ENCODE measurements around the gene DGUOK. TPM values are rescaled to one million over a fixed set of nuclear protein-coding genes. Genes with fewer than 3 reads are reported as not detected.

The DGUOK gene
- total and polyA plus RNA-seq, 2 of the 4 experiments (the other 2 are of a cell fraction) = 66.3 to 111 TPM

- intact Hi-C loops (cut with micrococcal nuclease) (no loop called here), dilution Hi-C loops (cut with HindIII; ENCODE audit: low sequenced_read_pairs, unreplicated experiment) (no loop called here), in situ Hi-C loops (cut with MboI; ENCODE audit: low sequenced_read_pairs) (no loop called here)
- no peak overlapping the region for H2AK9ac ChIP-seq (replicated peaks; ENCODE audit: low read depth, low read length, poor library complexity)
- peaks cover 0 to 7% of the 10 kb centered on the region in 2 experiments; a peak in 2 of 4 replicates for H3K79me1 ChIP-seq (ENCODE audit: low read depth in 1 of 2, low read length in 2 of 2)
- H2BK120ac ChIP-seq (ENCODE audit: low read depth, low read length) = no peak overlapping the region
- no peak overlapping the region for H3K56ac ChIP-seq (ENCODE audit: extremely low read depth, insufficient read depth, low read length)
- peaks cover 35% of the 10 kb centered on the region for H4K20me1 ChIP-seq (ENCODE audit: insufficient read depth, low read length)
- no peak for TF ChIP-seq SMC3 (IDR thresholded peaks at IDR 0.05; ENCODE audit: low read depth, low read length)
- no peak for TF ChIP-seq MAFK (IDR thresholded peaks at IDR 0.05; ENCODE audit: low read depth, low read length)
- TF ChIP-seq, protein P1, sequence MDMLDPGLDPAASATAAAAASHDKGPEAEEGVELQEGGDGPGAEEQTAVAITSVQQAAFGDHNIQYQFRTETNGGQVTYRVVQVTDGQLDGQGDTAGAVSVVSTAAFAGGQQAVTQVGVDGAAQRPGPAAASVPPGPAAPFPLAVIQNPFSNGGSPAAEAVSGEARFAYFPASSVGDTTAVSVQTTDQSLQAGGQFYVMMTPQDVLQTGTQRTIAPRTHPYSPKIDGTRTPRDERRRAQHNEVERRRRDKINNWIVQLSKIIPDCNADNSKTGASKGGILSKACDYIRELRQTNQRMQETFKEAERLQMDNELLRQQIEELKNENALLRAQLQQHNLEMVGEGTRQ (IDR thresholded peaks at IDR 0.05; ENCODE audit: low read depth, low read length) = no peak
- TF ChIP-seq RCOR1 (IDR thresholded peaks at IDR 0.05; ENCODE audit: insufficient replicate concordance, low read length) = no peak
- TF ChIP-seq, protein P2, sequence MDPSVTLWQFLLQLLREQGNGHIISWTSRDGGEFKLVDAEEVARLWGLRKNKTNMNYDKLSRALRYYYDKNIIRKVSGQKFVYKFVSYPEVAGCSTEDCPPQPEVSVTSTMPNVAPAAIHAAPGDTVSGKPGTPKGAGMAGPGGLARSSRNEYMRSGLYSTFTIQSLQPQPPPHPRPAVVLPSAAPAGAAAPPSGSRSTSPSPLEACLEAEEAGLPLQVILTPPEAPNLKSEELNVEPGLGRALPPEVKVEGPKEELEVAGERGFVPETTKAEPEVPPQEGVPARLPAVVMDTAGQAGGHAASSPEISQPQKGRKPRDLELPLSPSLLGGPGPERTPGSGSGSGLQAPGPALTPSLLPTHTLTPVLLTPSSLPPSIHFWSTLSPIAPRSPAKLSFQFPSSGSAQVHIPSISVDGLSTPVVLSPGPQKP (IDR thresholded peaks at IDR 0.05; ENCODE audit: borderline replicate concordance, low read depth, low read length) = no peak
- TF ChIP-seq NFE2L2 (IDR thresholded peaks at IDR 0.05; ENCODE audit: low read depth, low read length) = no peak
- TF ChIP-seq CEBPB (IDR thresholded peaks at IDR 0.05; ENCODE audit: low read depth, low read length) = no peak
- no peak for TF ChIP-seq BHLHE40 (IDR thresholded peaks at IDR 0.05; ENCODE audit: low read depth, low read length)
- H3K4me3 ChIP-seq (ENCODE audit: insufficient read depth, low read depth, low read length) = no peak overlapping the region
- H2AFZ ChIP-seq (replicated peaks; ENCODE audit: low read length, poor library complexity) = no peak overlapping the region
- ChIA-PET POLR2A (ENCODE audit: unreplicated experiment) (no interaction called here), CTCF (no interaction called here)
- H3K4me1 ChIP-seq (ENCODE audit: control insufficient read depth, insufficient read depth, low read length) = no peaks in the 10 kb centered on the region
- no peak overlapping the region for H3K18ac ChIP-seq (ENCODE audit: low read depth, low read length)
- no peak overlapping the region for H3K4ac ChIP-seq (ENCODE audit: low read depth, low read length)
- H3K23ac ChIP-seq (ENCODE audit: low read depth, low read length) = no peak overlapping the region
- H4K5ac ChIP-seq (ENCODE audit: low read depth, low read length) = no peak overlapping the region
- 40% methylated on average over 1 of the region's 4 CpGs; no CpG with 5 or more reads in 1 of the 2 experiments for WGBS, 2 experiments (ENCODE audit: extremely low coverage in 2 of 2, insufficient read length in 1 of 2)
- H3K4me2 ChIP-seq (ENCODE audit: low read depth, low read length) = no peak overlapping the region
- no peak overlapping the region for H2BK20ac ChIP-seq (ENCODE audit: low read depth, low read length)
- H4K8ac ChIP-seq (ENCODE audit: low read depth in 2 of 2, low read length in 2 of 2) = no peak overlapping the region
- H3K9me1 ChIP-seq (ENCODE audit: insufficient read depth, low read length) = no peaks in the 10 kb centered on the region; the same call in 1 of the 2 replicates
- H2BK15ac ChIP-seq (ENCODE audit: low read depth, low read length) = no peak overlapping the region
- H2BK5ac ChIP-seq (ENCODE audit: low read depth, low read length, poor library complexity, severe bottlenecking) = no peak overlapping the region
- DNase-seq = no peak
- no peak overlapping the region for H3K14ac ChIP-seq (replicated peaks; ENCODE audit: low read depth, low read length)
- H2AK5ac ChIP-seq (ENCODE audit: low read depth, low read length) = no peak overlapping the region
- no peak for ATAC-seq (ENCODE audit: low read depth)
- no peak overlapping the region for H4K91ac ChIP-seq (ENCODE audit: insufficient read depth, low read depth, low read length)
- H3K27me3 ChIP-seq (ENCODE audit: control insufficient read depth, insufficient read depth, low read length) = no peaks in the 10 kb centered on the region
- H3K9me3 ChIP-seq (ENCODE audit: control insufficient read depth, insufficient read depth, low read length) = no peaks in the 10 kb centered on the region
- no peak overlapping the region for H3K9ac ChIP-seq (ENCODE audit: low read depth, low read length)
- H3K36me3 ChIP-seq (ENCODE audit: control insufficient read depth, insufficient read depth, low read length) = peaks cover 58% of the 10 kb centered on the region
- no peak overlapping the region for H3K27ac ChIP-seq (ENCODE audit: insufficient read depth, low read length)
- BruUV-seq (replicated peaks) = no TSS peak
Measured at GRCh38 chr2:73917696-73918207, 8.9 kb upstream of the DGUOK start.

Measured in IMR-90 (cell line).